ENCODE results near the gene UBE2F. TPM values are rescaled to one million over a fixed set of nuclear protein-coding genes. Genes with fewer than 3 reads are reported as not detected.
A peak's percentile ranks its signal among the peaks of the same experiment; 100 is the strongest.

The UBE2F gene
- polyA plus RNA-seq, 3 donors = 51.1 to 120 (median 117) TPM

- 70% methylated on average over 6 of the region's 11 CpGs for WGBS (ENCODE audit: insufficient coverage)
- no peak for TF ChIP-seq CTCF (IDR thresholded peaks at IDR 0.05)
- intact Hi-C loops (cut with micrococcal nuclease) = no loop called here
These were observed 30.9 kb upstream of the UBE2F start for GRCh38 chr2:237935740-237936452.

GRCh38 chr2:237939251-237939650 is 27.6 kb upstream of the UBE2F start:
- no peak overlapping the region for H2AFZ ChIP-seq (ENCODE audit: insufficient read depth, low read depth, low read length, poor library complexity, severe bottlenecking)
- peaks cover 0 to 3% of the 10 kb centered on the region in 2 donors for H3K27me3 ChIP-seq (ENCODE audit: control insufficient read depth in 2 of 2, insufficient read depth in 2 of 2, low read length in 2 of 2)
- no peak overlapping the region for H3K9ac ChIP-seq (ENCODE audit: insufficient read depth, low read length, poor library complexity, severe bottlenecking)
- H3K9me3 ChIP-seq (replicated peaks in 1 of 2; ENCODE audit: control insufficient read depth in 1 of 2, insufficient read depth in 1 of 2, low read length in 2 of 2) = peaks cover 7 to 9% of the 10 kb centered on the region in 2 donors
- no peak overlapping the region for H3K4me2 ChIP-seq (replicated peaks; ENCODE audit: extremely low read depth, low read length, poor library complexity, severe bottlenecking)
- H3K4me1 Mint-ChIP-seq = no peaks in the 10 kb centered on the region
- no peak overlapping the region for H3K27ac ChIP-seq (ENCODE audit: low read depth in 1 of 2, low read length in 2 of 2)
- H3K4me3 Mint-ChIP-seq = no peak overlapping the region
- H3K9me3 Mint-ChIP-seq = peaks cover 3 to 10% (median 7%) of the 10 kb centered on the region in 7 donors
- no peak overlapping the region for H3K27ac Mint-ChIP-seq
- peaks cover 4 to 11% (median 6%) of the 10 kb centered on the region in 3 donors for H3K27me3 Mint-ChIP-seq (ENCODE audit: low read depth in 3 of 3)
- DNase-seq = no peak
- H4K20me1 ChIP-seq (ENCODE audit: insufficient read depth, low read length) = no peaks in the 10 kb centered on the region
- no peak for TF ChIP-seq CTCF (IDR thresholded peaks at IDR 0.05)
- no peaks in the 10 kb centered on the region for H3K36me3 Mint-ChIP-seq
- intact Hi-C loops (cut with micrococcal nuclease) = no loop called here
- no peaks in the 10 kb centered on the region for H3K79me2 ChIP-seq (ENCODE audit: insufficient read depth, low read length)
- H3K4me3 ChIP-seq (replicated peaks in 1 of 3; ENCODE audit: low read depth in 2 of 3, low read length in 3 of 3) = no peak overlapping the region
- no peaks in the 10 kb centered on the region for H3K36me3 ChIP-seq (replicated peaks in 1 of 2; ENCODE audit: control insufficient read depth in 1 of 2, insufficient read depth in 2 of 2, low read length in 2 of 2)
- H3K4me1 ChIP-seq (ENCODE audit: control insufficient read depth in 1 of 2, insufficient read depth in 2 of 2, low read length in 2 of 2) = no peaks in the 10 kb centered on the region

More at GRCh38 chr2:237935740-237936452, 30.9 kb upstream of the UBE2F start:
- Mint-ChIP-seq H3K9me3 (no peaks in the 10 kb centered on the region), H3K27me3 (ENCODE audit: low read depth in 3 of 3) (peaks cover 5 to 7% (median 6%) of the 10 kb centered on the region in 3 donors), H3K27ac (peak overlapping the region in 1 of 7 donors; percentile 31), H3K4me3 (peak overlapping the region in 1 of 2 donors; percentile 28), H3K4me1 (peaks cover 8% of the 10 kb centered on the region), H3K36me3 (no peaks in the 10 kb centered on the region)
- Histone ChIP-seq H3K79me2 (ENCODE audit: insufficient read depth, low read length) (no peaks in the 10 kb centered on the region), H3K27me3 (ENCODE audit: control insufficient read depth in 2 of 2, insufficient read depth in 2 of 2, low read length in 2 of 2) (no peaks in the 10 kb centered on the region), H3K4me1 (ENCODE audit: control insufficient read depth in 1 of 2, insufficient read depth in 2 of 2, low read length in 2 of 2) (peaks cover 7 to 8% of the 10 kb centered on the region in 2 donors), H2AFZ (ENCODE audit: insufficient read depth, low read depth, low read length, poor library complexity, severe bottlenecking) (no peak overlapping the region), H3K9ac (ENCODE audit: insufficient read depth, low read length, poor library complexity, severe bottlenecking) (no peak overlapping the region), H4K20me1 (ENCODE audit: insufficient read depth, low read length) (no peaks in the 10 kb centered on the region), H3K27ac (ENCODE audit: low read depth in 1 of 2, low read length in 2 of 2) (no peak overlapping the region), H3K4me3 (replicated peaks in 1 of 3; ENCODE audit: low read depth in 2 of 3, low read length in 3 of 3) (no peak overlapping the region), H3K36me3 (replicated peaks in 1 of 2; ENCODE audit: control insufficient read depth in 1 of 2, insufficient read depth in 2 of 2, low read length in 2 of 2) (no peaks in the 10 kb centered on the region), H3K4me2 (replicated peaks; ENCODE audit: extremely low read depth, low read length, poor library complexity, severe bottlenecking) (no peak overlapping the region), H3K9me3 (replicated peaks in 1 of 2; ENCODE audit: control insufficient read depth in 1 of 2, insufficient read depth in 1 of 2, low read length in 2 of 2) (no peaks in the 10 kb centered on the region)
- no peak for DNase-seq
